ENCODE data around the gene DNM3.

GRCh38 chr1:171917331-171917730, 76.0 kb downstream of the DNM3 start:
- no peak for TF ChIP-seq CTCF (IDR thresholded peaks at IDR 0.05)
- no peak for TF ChIP-seq EZH2 (IDR thresholded peaks at IDR 0.05; ENCODE audit: borderline replicate concordance, insufficient read depth, low read depth, low read length, poor library complexity, severe bottlenecking)
